Epidermal melanocyte (primary cell): Measurements from ENCODE around the gene P3H4.
"Not testable (repeated sequence)": the region's sequence is repeated elsewhere in the genome, so short reads cannot be mapped to it uniquely, and the experiment has no call there.

Experiments
- DNase-seq: peaks from one replicate; pipeline ENCODE4 v3.0.0; 2011; ENCODE audit warnings: low spot score; ENCODE audit not compliant: insufficient read length

The P3H4 gene

GRCh38 chr17:41793784-41794539, 17.8 kb downstream of the P3H4 start:
- DNase-seq, result no peak

DNA sequence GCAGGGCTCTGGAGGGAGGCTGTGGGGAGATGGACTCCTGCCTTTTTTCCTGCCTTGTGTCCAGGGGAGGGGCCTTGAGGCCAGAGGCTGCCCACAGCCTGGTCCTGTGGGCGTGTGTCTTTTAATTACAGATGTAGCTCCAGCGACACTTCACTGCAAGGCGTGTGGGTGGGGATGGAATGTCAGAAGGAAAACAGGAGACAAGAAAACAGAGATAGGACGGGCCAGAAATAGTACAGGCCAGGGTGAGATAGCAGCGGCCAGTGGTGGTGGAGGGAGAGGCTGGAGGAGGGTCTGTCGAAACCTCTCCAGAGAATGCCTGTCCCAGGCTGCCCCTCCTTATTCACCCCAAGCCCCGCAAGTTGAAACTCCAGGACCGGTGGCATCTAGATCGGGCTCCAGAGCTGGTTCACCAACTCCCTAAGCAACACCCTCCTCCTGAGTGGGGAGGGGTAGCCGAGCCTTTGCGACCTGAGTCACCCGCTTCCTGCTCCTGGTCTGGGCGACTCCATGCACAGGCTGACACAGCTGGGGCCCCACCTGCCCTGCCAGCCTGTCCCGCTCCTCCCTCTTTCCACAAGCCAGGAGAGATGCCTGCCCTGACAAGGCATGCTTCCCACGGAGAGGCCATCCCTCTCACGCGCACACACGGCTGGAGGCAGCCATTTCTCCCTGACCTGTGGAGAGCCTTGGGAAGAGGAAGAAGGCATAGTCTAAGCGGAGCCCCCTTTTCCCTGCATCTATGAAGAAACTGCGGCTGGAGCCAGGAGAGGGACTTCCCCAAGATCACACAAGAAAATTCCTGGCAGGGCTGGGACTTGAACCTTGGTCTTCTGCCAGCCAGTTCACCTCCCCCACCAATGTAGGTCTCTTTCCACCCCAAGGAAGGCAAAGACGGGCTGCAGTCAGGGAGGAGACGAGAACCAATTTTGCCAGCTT, 18.6 kb downstream of the P3H4 start:
- no peak for DNase-seq

DNA sequence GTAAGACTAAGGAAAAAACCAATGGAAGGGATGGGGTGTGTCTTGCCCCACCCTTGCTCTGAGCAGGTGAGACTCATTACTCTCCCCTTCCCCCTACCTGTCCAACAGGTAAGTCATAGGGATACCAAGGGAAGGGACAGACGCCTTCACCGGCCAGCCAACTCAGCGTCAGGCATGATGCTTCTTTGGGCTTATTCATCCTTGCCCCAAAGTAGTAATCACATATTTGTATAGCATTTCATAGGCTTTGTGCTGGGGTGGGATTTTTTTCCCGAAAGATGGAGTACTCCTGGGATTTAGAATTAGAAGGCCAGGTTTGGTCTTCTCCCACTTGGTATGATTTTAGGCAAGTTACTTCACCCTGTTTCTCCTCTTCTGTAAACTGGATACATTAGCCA, 24.7 kb downstream of the P3H4 start:
- no peak for DNase-seq

DNA sequence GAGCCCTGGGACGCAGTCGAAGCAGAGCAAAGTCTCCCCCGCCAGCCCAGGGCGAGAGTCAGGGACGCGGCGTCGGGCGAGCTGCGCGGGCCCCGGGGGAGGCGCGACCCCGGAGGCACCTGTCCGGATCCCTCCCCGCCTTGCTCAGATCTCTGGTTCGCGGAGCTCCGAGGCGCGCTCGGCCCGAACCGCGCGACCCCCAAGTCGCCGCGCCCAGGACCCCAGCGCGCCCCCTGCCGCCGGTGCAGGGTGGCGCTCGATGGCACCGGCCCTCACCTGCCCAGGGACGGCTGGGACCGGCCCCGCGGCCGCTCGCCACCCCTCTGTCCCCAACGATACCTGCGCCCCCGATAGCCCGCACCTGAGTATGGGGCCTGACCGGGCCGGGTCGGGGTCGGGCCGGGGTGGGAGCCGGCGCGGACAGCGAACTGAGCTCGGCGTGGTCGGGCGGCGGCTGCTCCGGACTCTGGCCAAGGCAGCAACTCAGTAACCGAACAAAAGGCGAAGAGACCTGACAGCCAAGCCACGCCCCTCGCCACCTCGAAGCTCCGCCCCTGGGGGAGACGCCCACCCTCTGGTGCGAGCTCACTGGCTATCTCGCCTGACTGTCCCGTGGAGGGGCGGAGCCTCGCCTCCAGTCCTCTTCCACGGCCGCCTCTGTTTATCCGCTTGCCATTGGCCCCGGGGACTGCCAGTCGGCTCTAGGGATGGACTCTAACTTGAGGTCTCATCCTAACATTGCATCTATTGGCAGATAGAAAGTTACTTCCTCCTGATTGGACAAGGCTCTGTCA, 25.3 kb downstream of the P3H4 start, which contains the start of gene JUP:
JUP (minus strand) TSS at position 485 of the 794 bp plus-strand sequence. CDS start 14,857 bp downstream, outside the sequence.
- DNase-seq, result peak; percentile 100

GRCh38 chr17:41785859-41786226, 25.9 kb downstream of the P3H4 start:
- no peak for DNase-seq

GRCh38 chr17:41785091-41785858, 26.5 kb downstream of the P3H4 start:
- no peak for DNase-seq

DNA sequence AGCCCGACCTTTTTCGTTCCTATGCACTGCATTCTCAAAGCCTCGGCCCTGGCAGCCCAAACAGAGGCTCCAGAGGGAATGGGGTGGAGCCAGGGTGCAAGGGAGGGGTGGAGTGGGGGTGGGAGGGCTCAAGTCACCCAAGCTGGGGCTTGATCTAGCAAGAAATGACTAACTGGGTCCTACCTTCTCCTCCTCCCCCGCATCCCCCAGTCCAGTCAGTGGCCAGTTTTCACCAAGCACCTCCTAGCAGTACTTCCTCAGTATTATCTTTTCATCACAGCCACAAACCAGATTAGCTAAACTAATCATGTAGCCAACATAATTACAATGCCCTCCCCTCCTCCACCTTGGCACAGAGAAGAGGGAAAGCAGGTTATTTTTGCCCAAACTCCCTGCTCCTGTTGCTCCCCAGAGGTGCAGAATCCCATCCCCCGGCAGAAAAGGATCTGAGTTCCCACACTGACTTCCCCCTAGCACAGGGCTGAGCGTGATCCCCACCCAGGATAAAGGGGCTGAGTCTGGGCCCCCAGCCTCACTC, 27.5 kb downstream of the P3H4 start:
- no peak for DNase-seq

GRCh38 chr17:41782142-41782541, 29.6 kb downstream of the P3H4 start:
- no peak for DNase-seq

- no peak for DNase-seq
Measured at GRCh38 chr17:41781404-41782110, 30.2 kb downstream of the P3H4 start.

DNA sequence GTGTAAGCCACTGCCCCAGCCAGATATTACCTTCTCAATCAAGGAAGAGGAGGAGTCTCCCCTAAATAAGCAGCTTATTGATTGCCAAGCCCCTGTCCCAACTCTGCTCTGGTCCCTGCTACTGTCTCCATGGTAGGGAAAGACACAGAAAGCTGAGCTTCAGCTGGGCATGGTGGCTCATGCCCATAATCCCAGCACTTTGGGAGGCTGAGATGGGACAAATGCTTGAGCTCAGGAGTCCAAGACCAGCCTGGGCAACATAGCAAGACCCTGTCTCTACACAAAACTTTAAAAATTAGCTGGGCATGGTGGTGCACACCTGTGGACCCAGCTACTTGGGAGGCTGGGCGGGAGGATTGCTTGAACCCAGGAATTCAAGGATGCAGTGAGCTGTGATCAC, 31.8 kb downstream of the P3H4 start:
- no peak for DNase-seq

GRCh38 chr17:41777574-41778188, 34.1 kb downstream of the P3H4 start:
- peak; percentile 61 for DNase-seq

GRCh38 chr17:41777157-41777573, 34.6 kb downstream of the P3H4 start:
- no peak for DNase-seq

GRCh38 chr17:41776262-41776900, 35.4 kb downstream of the P3H4 start:
- DNase-seq, result not testable (repeated sequence)

- no peak for DNase-seq
Measured at GRCh38 chr17:41775394-41776226, 36.1 kb downstream of the P3H4 start.

- no peak for DNase-seq
Measured at GRCh38 chr17:41773731-41774193, 38.0 kb downstream of the P3H4 start.

DNA sequence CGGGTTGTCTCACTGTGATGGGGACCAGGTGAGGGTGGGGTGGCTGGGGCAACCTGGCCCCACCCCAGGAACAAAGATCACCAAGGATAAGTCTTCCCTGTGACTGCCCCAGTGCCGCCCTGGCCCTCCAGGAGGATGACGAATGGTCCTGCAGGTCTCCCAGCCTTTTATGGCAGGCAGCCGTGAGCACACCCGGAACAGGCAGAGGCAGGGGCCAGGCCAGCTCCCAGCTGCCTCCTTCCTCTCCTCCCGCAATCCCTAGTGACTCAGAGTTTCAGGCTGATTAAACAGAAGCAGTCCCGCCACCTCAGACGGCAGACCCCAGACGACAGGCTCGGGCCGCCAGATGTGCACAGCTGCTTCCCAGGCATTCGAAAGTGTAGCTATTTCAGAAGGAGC, 38.6 kb downstream of the P3H4 start:
- DNase-seq, result peak; percentile 49

DNA sequence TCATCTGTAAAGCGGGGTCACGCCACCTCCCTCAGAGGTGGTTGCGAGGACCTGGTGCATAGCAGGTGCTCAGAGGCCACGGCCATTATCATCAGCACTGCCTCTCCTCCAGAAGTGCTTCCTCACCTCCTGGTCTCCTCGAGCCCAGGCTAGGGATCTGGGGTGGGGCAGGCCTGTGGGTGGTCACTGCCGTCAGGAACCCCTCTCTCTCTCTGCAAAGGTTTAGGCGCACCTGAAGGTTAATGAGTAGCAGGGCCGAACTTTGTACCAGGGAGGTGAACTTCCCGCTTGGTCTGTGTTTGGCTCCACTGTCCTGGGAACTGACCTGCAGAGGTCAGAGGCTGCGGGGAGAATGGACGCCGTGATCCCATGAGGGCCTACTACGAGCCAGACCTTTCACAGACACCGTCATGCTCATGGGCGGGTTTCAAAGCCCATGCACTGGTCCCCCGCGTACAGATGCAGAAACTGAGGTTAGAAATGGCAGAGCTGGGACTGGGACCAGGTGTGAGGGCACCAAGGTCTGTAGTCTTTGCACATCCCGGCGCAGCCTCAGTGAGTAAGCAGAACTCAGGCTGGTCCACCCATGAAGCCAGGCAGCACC, 39.1 kb downstream of the P3H4 start:
- no peak for DNase-seq

DNA sequence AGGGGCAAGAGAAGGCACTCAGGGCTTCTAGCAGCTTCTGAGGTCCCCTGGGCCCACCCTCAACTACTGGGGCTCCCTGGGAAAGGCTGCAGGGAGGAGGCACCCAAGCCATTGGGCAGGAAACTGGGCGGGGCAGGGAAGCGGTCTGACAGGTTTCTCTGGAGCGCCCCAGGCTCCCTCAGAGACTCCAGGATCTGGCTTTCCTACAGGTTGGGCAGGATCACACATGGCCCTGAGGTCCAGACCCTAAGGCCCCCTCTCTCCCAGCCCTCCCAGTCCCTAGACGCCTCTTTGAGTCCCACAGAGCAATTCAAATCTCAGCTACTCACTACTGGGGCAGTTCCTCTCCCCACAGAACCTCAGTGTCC, 39.5 kb downstream of the P3H4 start:
- no peak for DNase-seq
